ENCODE data around the gene SEMA6B. TPM values are rescaled to one million over a fixed set of nuclear protein-coding genes. Genes with fewer than 3 reads are reported as not detected.

Gene SEMA6B
- polyA plus RNA-seq, 1 experiment: 0.66 TPM

- DNase-seq (ENCODE audit: low read depth, low spot score): no peak
- H3K27me3 ChIP-seq (ENCODE audit: control insufficient read depth, insufficient read depth, low read length): peaks cover 12% of the 10 kb centered on the region
- no peak for TF ChIP-seq CTCF (IDR thresholded peaks at IDR 0.05; ENCODE audit: low read depth, low read length)
- H3K27ac ChIP-seq (ENCODE audit: low read depth, low read length): no peak overlapping the region
- ChIA-PET POLR2A (no interaction called here), CTCF (interaction anchor here (0.6 to 1.2 kb wide), 6 partner anchors 17 to 309 kb away, joined by 3 to 8 read pairs (median 3); no protein-coding TSS in a partner anchor)
- no peak overlapping the region for H3K4me3 ChIP-seq (ENCODE audit: low read depth, low read length)
- H3K9me3 ChIP-seq (ENCODE audit: control insufficient read depth, insufficient read depth, low read length): peaks cover 4% of the 10 kb centered on the region
These were observed 18.2 kb downstream of the SEMA6B start for GRCh38 chr19:4541114-4541805.

- no peak within 1 kb of the TSS for H3K4me3 ChIP-seq (ENCODE audit: low read depth, low read length)
- TF ChIP-seq CTCF (IDR thresholded peaks at IDR 0.05; ENCODE audit: low read depth, low read length): no peak
- peaks cover 4% of the 10 kb centered on the region for H3K9me3 ChIP-seq (ENCODE audit: control insufficient read depth, insufficient read depth, low read length)
- POLR2A ChIA-PET: interaction anchor here (0.6 kb wide), 1 partner anchor 78 kb away, joined by 4 read pairs; no protein-coding TSS in a partner anchor
- H3K27me3 ChIP-seq (ENCODE audit: control insufficient read depth, insufficient read depth, low read length): peaks cover 15% of the 10 kb centered on the region
- no peak for DNase-seq (ENCODE audit: low read depth, low spot score)
- CTCF ChIA-PET: interaction anchor here (1.1 to 1.2 kb wide), 3 partner anchors 15 to 96 kb away, joined by 3 to 8 read pairs (median 4); no protein-coding TSS in a partner anchor
- no peak within 1 kb of the TSS for H3K27ac ChIP-seq (ENCODE audit: low read depth, low read length)
These were observed 19.5 kb downstream of the SEMA6B start, which contains the start of gene LRG1 for GRCh38 chr19:4539693-4540581. Gene LRG1 (minus strand): TSS chr19:4540036. CDS start chr19:4540013, 23 bp downstream.

- Histone ChIP-seq H3K27me3 (ENCODE audit: control insufficient read depth, insufficient read depth, low read length) (peaks cover 17% of the 10 kb centered on the region), H3K4me3 (ENCODE audit: low read depth, low read length) (no peak overlapping the region), H3K27ac (ENCODE audit: low read depth, low read length) (no peak overlapping the region), H3K9me3 (ENCODE audit: control insufficient read depth, insufficient read depth, low read length) (peaks cover 4% of the 10 kb centered on the region)
- TF ChIP-seq CTCF (IDR thresholded peaks at IDR 0.05; ENCODE audit: low read depth, low read length): no peak
- no peak for DNase-seq (ENCODE audit: low read depth, low spot score)
- CTCF ChIA-PET: interaction anchor here (1.1 kb wide), 1 partner anchor 97 kb away, joined by 3 read pairs; no protein-coding TSS in a partner anchor
- POLR2A ChIA-PET: interaction anchor here (0.6 kb wide), 1 partner anchor 77 kb away, joined by 4 read pairs; no protein-coding TSS in a partner anchor
These were observed 20.3 kb downstream of the SEMA6B start for GRCh38 chr19:4539169-4539692.

GRCh38 chr19:4538601-4538954 is 20.9 kb downstream of the SEMA6B start:
- Histone ChIP-seq H3K27me3 (ENCODE audit: control insufficient read depth, insufficient read depth, low read length) (peaks cover 24% of the 10 kb centered on the region), H3K4me3 (ENCODE audit: low read depth, low read length) (no peak overlapping the region), H3K27ac (ENCODE audit: low read depth, low read length) (no peak overlapping the region), H3K9me3 (ENCODE audit: control insufficient read depth, insufficient read depth, low read length) (peaks cover 4% of the 10 kb centered on the region)
- POLR2A ChIA-PET: no interaction called here
- CTCF ChIA-PET: interaction anchor here (1.0 to 1.1 kb wide), 2 partner anchors 13 to 98 kb away, joined by 3 to 4 read pairs; no protein-coding TSS in a partner anchor
- no peak for TF ChIP-seq CTCF (IDR thresholded peaks at IDR 0.05; ENCODE audit: low read depth, low read length)
- no peak for DNase-seq (ENCODE audit: low read depth, low spot score)

Measured in AG04450 (cell line).